ENCODE measurements around the gene ARTN.
A peak's percentile ranks its signal among the peaks of the same experiment; 100 is the strongest.

The ARTN gene

DNA sequence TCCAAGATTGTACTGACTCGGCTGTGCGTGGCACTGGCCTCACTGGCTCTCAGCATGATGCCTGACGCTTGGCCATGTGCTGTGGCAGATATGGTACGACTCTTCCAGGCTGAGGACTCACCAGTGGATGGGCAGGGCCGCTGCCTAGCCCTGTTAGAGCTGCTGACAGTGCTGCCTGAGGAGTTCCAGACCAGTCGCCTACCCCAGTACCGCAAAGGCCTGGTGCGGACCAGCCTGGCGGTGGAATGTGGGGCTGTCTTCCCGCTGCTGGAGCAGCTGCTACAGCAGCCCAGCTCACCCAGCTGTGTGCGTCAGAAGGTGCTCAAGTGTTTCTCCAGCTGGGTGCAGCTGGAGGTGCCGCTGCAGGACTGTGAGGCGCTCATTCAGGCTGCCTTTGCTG, 16.1 kb downstream of the ARTN start:
- no peak for DNase-seq

DNA sequence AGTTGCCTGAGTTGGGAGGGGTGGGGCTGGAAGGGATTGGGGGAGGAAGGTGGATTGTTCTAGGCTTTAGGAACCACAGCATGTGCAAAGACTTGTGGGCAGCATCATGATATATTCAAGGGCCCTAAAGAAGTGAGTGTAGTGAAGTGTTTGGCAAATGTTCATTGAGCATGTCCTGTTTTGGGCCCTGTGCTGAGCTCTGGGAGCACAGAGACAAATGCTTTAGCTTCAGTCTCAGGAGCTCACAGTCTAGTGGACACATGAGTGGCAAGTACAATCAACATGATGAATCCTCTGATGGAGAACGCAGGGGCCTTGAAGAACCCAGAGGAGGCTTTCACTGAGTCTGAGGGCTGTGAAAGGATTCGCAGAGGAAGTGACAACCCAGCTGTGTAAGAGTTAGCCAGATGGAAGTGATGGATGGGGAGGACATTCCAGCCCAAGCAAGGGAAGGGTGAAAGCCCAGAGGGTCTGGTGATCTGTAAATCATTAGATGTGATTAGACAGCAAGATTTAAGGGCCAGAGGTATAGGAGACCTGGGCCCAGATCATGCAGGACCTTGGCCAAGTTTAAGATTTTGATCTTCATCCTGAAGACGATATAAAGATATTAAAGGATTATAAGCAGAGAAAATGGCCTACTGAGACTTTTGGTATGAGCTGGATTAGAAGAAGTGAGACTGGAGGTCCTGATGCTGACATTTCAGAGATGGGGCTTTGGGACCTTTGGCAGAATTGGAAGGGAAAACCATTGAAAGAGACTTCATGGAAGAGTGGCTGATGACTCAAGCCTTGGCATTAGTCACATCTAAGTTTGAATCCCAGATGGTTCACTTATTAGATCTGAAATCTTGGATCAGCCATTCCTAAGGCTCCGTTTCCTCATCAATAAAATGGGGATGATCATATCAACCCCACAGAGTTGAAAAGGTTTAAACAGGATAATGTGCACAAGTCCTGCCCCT, 17.7 kb downstream of the ARTN start:
- DNase-seq: no peak

DNA sequence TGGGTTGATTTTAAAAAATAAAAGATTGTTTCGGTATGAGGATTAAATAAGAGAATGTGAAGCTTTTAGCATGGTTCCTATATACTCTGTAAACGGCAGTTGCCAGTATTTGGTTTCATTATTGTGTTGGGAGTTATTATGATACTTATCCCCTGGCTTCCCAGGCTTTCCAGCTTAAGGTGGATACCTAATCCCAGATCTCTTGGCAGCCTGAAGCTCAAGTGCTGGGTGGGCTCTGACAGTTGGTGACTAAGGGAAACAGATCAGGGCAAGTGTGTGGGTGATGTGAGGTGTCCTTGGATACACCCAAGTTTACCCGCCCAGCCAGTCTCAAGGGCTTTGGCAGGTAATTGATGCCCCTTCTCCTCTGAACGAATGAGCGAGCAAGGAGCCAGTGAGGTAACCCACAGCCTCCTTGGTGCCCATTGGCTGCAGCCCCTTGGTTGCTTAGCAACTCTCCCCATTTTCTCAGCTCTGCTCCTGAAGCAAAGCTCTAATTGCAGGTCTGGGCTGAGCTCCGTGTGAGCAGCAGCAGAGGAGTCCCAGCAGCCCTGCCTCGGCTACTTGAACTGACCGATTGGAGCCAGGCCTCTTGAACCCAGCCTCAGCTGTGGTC, 19.2 kb downstream of the ARTN start:
- no peak for DNase-seq

DNA sequence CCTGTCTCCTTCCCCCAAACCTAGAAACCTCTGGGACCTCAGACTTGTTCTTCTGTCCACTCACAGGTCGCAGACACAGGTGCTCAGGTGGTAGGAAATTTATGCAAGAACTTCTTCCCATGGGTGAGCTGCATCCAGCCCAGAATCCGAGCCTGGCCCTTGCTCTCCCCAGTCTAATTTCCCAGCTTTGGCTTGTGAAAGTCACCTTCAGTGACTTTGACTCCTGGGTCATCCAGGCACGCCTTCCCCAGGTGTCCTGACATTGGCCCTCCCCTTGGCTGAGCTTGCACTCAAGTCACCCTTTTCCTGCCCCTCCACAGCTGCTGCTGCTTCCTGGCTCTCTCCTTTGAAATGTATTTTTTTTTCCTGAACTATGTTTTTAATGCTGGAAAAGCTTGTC, 19.8 kb downstream of the ARTN start:
- DNase-seq: no peak

DNA sequence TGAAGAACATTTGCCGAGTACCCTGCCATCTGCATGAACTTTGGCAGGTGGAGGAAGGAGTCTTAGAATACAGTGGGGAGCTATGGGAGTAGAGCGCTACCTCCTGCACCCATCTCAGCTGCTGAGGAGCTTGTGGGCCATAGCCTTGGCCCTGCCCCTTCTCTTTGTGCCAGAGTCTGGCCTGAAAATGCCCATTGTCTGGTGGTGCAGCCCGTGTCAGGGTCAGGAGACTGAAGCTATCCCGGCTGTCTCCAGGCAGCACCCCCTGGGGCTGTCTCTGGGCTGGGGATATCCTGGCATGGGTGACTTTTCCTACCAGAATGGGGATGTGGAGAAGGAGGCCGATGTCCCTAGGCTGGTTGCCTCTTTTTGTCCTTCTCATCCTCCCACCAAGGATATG, 20.4 kb downstream of the ARTN start:
- DNase-seq: no peak

DNA sequence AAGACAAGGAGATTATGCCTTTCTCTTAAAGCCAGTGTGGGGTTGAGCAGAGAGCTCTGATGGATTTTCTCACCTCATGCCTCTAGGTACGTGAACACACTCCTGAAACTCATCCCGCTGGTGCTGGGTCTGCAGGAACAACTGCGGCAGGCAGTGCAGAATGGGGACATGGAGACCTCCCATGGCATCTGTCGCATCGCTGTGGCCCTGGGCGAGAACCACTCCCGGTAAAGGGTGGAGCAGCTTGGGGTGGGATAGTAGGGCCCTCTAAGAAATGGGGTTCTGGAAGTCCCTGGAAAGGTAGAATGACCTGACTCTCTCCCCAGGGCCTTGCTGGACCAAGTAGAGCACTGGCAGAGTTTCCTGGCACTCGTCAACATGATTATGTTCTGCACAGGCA, 22.6 kb downstream of the ARTN start:
- no peak for DNase-seq

DNA sequence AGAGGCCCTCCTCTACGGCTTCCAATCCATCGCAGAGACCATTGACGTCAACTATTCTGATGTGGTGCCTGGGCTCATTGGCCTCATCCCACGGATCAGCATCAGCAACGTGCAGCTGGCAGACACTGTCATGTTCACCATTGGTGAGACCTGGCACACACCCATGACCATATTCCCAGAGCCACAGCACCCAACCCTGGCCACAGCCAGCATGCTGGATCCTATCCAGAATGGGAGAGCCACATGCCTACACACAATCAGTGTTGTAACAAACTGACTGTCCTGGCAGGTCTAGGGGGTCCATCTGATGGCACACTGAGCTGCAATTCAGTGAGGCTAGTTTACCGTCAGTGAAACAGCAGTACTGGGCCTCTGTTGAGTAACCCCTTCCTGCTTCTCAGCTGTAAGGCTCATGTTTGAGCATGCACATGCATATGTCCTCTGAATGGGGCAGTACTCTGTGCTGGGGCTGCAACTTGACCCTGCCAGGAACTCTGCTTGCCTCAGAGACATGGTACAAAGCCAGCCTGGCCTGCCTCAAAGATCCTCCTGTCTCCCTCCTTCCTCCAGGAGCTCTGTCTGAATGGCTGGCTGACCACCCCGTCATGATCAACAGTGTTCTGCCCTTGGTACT, 23.9 kb downstream of the ARTN start:
- DNase-seq: no peak

DNA sequence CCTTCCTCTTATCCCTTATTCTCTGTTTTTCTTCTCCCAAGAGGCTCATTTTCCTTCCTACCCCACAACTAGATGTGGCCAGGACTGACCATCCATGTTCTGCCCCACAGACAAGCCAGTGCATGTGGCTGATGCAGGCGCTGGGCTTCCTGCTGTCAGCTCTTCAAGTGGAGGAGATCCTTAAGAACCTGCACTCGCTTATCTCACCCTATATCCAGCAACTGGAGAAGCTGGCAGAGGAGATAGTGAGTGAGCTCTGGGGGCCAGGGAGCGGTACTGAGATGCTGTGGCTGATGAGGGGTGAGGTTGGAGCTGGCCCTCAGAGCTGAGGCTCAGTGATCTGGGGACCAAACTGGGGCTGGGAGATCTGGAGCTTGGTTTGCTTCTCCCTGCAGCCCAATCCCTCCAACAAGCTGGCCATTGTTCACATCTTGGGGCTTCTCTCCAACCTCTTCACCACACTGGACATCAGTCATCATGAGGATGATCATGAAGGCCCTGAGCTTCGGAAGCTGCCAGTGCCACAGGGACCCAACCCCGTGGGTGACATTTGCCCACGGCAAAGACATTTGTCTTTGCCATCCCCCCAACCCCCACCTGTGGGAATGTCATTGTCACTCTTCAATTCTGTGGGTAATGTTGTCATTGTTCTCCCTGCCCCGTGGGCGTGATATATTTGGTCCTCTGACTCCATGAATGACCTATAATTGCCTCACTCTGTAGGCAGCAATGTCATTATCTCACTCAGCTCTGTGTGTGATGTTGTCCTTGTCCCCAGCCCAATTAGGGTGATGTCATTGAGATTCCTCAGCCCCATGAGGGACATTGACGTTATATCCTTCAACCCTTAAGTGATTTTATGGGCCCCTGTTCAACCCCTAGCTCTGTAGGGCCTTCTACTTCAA, 25.0 kb downstream of the ARTN start:
- no peak for DNase-seq

DNA sequence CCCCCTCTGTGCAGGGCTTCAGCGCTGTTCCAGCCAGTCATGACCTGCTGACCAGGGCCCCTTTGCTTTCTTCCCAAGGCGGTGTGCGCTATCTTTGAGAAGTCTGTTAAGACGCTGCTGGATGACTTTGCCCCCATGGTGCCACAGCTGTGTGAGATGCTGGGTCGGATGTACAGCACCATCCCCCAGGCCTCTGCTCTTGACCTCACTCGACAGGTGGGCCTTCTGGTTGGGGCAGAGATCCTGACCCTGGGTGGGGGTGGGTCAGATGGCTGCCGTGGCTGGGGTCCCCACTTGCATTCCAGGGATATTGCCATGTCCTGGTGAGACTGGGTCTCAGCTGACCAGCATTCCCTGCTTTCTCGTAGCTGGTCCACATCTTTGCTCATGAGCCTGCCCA, 27.2 kb downstream of the ARTN start:
- DNase-seq: no peak

DNA sequence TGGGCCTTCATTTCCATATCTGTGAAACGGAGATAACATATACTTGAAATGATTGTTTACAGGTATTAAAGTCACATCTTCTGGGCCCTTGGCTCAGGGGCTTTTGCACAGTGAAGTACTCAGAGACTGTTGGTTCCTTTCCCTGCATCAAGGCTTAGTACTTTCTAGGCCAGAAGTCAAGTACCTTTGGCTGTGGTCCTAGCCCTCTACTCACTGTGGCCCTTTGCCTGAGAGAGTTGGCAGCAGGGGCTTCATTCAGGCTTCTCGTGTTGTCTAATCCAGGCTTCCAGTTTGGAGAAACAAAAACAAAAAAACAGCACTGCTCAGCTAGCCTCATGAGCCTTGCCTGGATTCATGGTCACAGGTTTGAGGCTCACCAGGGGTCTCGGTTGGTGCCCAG, 28.1 kb downstream of the ARTN start:
- DNase-seq: no peak

DNA sequence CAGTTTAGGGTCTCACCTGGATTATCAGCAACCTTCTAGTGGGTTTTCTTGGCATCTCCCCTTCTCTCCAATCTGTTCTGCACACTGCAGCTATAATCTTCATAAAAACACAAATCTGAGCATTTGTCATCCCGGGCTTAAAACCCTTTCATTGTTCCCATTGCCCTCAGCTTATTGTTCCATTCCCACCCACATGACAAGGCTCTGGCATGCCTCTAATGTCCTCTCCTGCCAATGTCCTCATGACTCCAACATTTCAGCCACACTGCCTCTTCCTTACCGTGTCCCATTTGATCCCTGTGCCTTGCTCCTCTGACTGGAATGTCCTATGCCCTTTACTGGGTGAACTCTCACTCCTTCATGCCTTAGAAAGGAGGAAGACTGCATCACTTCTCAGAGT, 28.7 kb downstream of the ARTN start:
- no peak for DNase-seq

DNA sequence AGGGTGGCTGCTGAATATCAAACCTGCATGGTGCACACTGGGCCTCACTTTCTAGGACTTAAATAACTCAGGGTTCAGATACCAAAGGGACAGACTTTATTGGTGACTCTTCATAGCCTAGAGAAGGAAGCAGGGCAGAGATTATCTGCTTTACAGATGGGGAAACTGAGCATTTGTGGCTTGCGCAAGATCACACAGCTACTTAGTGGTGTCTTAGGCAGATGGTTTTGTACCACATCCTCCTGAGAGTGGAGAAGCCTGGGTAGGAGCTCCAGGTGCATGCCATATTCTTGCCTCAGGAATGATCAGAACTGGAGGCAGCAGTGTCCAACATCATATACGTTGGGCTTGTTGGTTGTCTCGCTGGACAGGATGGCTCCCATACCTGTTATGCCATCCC, 29.4 kb downstream of the ARTN start:
- no peak for DNase-seq

DNA sequence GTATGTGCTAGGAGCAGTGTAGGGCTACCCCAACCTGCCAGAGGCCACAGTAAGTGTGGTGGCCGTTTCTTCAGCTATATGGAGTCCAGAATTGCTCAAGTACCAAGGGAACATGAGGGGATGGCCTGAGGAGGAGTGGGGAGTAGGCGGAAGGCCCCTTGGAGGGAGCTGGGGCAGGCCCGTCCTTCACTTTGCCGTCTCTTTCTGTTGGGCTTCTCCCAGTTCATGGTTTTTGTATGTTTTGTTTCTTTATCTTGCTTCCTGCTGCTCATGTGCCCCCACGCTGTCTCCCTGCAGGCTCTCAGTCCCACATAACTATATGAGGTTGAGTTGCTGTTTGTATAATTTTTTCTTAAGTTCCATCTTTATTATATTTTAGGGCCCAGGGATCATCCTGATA, 30.3 kb downstream of the ARTN start:
- DNase-seq: no peak

DNA sequence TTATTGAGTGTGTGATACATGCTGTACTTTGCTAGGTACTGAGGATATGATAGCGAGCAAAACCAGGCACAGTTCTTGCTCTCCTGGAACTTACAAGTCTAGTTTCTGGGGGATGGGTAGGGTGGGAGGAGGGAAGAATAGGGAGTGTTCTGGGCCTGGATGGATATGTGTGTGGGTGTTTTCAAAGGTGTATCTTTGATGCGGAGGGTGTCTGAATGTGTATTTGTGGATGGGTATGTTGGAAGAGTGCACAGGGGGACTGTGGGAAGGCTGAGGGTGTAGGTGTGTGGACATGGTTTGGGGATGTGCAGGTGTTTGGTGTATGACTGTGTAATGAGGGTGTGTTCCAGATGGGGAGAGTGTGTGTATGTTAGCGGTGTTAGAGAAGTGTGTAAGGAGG, 31.7 kb downstream of the ARTN start:
- no peak for DNase-seq

DNA sequence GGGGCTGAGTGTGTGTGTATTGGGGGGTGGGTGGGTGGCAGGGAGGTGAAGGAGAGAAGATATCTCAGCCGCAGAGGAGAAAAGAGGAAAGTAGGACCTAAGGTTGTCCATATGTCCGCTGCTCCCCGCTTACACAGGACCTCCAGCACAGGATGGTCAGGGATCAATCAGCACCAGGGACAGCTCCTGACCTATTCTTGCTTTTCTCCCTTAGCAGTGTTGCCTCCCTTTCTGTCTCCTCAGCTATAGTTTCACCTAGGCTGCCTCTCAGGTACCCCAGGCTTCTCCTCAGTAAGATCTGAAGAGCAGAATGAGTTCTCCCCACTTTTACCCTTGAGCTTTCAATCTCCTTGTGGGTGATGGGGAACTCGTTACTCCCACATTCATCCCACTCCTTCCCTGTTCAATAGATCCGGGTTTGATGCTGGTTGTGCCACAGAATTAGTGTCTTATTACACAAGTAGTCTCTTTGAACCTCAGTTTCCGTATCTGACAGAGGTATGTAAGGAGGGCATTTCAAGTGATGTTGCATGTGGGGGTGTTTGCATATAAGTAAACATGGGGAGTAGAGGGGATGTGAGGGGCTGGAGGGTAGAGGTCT, 34.8 kb downstream of the ARTN start:
- DNase-seq: no peak

DNA sequence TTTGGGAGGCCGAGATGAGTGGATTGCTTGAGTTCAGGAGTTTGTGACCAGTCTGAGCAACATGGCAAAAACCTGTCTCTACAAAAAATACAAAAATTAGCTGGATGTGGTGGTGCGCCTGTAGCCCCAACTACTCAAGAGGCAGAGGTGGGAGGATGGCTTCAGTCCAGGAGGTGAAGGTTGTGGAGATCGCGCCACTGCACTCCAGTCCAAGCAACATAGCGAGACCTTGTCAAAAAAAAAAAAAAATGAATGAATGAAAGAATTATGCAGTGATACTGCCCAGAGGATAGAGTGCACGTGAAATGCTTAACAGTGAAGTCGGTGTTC, 35.8 kb downstream of the ARTN start:
- DNase-seq: no peak

DNA sequence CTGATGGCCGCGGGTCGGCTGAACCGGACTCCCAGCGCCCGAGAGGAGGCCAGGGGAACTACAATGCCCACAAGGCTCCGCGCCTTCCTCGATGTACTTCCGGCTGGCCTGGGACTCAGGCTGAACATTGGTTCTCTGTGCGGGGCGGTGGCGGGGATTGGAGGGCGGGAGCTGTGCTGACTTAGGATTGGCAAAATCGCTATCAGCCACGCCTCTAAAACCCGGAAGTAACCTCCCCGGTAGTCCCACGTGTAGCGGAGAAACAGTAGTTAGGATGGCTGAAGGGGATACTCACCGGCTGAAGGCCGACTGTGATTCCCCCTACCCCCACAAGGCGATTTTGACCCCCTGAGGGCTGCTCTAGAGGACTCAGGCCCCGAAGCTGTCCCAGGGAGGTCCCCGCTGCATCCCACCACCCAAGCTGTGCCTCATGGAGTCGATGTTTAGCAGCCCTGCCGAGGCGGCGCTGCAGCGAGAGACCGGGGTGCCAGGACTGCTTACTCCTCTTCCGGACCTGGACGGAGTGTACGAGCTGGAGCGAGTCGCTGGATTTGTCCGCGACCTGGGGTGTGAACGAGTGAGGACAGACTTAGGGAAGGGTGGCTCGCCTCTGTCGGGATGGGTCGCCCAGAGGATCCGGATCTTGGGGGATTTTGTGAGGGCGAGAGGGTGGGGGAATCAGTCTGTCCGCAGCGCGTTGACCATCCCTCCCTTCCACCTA, 36.3 kb downstream of the ARTN start, which contains the start of gene DPH2:
TSS of gene DPH2 (plus strand) at position 265 of the 721 bp plus-strand sequence. CDS start at position 431, 166 bp downstream.
- peak; percentile 96 to 97 for DNase-seq

DNA sequence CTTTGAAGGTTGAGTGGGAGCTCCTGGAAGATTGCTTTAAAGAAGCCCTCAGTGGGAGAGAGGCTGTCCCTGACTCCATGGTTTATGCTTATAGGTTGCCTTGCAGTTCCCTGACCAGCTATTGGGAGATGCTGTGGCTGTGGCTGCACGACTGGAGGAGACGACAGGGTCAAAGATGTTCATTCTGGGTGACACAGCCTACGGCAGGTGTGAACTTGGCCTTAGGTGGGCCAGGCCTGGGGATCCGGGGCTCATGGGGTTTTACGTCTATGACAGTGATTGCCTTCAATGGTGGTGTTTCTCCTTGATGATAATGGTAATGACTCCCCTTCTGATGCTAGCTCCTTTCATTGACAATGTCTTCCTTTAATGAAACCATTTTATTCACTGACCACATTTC, 36.9 kb downstream of the ARTN start:
- DNase-seq: no peak

DNA sequence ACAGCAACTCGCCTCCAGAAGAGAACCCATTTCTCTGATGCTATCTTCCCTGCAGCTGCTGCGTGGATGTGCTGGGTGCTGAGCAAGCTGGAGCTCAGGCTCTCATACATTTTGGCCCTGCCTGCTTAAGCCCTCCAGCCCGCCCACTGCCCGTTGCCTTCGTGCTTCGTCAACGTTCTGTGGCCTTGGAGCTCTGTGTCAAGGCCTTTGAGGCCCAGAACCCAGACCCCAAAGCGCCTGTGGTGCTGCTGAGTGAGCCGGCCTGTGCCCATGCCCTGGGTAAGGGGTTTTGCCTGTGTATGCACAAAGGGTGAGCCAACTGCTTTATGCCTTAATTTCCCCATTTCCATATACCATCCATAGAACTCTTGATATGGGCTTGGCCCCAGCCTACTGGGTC, 37.3 kb downstream of the ARTN start:
- DNase-seq: no peak

DNA sequence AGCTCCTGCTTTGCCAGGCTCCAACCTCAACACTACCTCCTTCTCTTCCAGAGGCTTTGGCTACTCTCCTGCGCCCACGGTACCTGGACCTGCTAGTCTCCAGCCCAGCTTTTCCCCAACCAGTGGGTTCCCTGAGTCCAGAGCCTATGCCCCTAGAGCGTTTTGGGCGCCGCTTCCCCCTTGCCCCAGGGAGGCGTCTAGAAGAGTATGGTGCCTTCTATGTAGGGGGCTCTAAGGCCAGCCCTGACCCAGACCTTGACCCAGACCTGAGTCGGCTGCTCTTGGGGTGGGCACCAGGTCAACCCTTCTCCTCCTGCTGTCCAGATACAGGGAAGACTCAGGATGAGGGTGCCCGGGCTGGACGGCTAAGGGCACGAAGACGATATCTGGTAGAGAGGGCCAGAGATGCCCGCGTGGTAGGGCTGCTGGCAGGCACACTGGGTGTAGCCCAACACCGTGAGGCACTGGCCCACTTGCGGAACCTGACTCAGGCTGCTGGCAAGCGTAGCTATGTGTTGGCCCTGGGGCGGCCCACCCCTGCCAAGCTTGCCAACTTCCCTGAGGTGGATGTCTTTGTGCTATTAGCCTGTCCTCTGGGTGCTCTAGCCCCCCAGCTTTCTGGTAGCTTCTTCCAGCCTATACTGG, 37.9 kb downstream of the ARTN start:
- DNase-seq: no peak

DNA sequence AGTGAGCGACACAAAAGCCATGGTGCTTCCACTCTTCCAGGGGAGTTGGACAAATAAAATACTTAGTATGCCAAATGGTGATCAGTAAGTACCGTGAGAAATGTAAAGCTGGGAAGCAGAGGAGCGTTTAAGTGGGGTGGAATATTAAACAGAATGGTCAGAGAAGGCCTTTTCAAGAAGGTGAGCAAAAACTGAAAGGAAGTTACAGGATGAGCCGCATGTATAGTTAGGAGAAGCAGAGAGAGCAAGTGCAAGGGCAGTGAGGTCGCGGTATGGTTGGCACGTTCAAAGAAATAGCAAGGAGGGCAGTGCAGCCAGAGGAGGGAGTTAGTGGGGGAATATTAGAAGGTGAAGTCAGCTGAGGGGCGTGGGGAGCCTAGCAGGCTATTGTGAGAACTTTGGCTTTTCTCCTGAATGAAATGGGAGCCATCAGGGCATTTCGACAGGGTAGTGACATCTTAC, 40.4 kb downstream of the ARTN start:
- no peak for DNase-seq
